T-helper 1 cell (primary cell): Measurements from ENCODE around the gene ODF4.

Experiments
- DNase-seq, 5 donors: peaks; one replicate each; pipeline ENCODE4 v3.0.0-alpha.2; 2012 to 2020
- total RNA-seq, 4 donors: gene quantifications; one replicate each; lab custom pipeline; 2026; lab: John Stamatoyannopoulos, UW

ODF4 gene, protein sequence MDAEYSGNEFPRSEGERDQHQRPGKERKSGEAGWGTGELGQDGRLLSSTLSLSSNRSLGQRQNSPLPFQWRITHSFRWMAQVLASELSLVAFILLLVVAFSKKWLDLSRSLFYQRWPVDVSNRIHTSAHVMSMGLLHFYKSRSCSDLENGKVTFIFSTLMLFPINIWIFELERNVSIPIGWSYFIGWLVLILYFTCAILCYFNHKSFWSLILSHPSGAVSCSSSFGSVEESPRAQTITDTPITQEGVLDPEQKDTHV
- 0 reads per million in 4 donors for total RNA-seq

DNA sequence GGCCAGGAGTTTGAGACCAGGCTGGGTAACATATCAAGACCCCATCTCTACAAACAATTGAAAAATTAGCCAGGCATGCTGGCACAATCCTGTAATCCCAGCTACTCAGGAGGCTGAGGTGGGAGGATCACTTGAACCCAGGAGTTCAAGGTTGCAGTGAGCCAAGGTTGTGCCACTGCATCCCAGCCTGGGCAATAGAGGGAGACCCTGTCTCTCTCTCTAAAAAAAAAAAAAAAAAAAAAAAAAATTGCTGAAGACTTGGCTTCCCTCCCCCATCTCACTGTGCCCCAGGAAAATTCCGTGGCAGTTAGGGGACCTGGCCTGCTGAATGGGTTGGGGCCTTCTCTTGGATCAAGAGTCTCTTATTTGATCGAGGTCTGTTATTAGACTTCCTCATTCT is at the start of gene ODF4:
Gene ODF4 (plus strand): TSS at position 301 of the 400 bp plus-strand sequence. CDS start 212 bp downstream, outside the sequence.
- DNase-seq: no peak

DNA sequence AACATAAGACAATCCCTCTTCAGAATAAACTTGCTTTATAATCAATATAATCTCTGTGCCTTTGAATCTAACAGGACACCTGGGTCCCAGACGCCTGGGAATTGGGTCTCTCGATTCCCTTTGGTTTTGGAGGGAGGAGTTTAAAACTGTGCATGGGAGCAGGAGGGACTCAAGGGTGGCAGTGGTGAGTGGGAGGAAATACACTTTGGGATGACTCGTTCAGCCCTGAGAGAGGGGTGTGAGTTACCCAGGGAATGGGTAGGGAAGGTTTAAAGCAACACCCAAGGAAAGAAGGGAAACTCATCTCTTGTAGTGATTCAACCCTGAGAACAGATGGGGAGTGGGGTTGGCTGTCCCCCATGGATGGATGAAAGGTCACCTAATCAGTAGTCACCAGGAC is 49.6 kb upstream of the ODF4 start:
- DNase-seq: no peak

DNA sequence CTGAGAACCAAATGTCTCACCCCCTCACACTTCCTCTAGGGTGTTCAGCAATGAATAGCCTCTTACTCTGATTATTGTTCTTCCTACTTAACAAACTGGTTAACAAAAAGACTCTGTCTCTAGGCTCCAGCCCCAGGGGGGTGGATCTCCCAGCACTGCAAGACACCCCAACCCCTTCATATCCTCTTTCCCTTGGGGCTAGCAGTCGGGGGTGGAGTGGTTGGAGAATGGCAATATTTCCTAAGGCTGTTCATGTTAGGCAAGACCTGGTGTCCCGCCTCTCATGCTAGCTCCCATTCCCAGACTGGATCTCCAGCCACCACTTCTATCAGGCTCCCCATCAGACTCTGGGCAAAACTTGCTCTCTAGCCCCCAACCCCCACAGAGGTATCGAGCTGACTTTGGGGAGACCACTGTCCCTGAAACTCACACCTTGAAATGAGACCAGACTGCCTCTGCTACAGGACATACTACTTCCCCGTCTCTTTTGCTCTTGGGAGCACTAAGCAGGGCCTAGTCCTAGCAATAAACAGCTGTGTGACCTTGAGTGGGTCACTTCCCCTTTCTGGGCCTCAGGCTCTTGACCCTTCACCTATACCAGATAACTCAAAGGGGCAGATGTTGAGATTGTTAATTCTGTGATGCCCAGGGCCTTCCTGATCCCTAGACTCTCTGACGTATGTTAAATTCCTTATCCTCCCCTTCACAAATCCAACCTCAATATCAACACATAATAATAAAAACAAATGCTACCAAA is 46.8 kb upstream of the ODF4 start:
- DNase-seq: no peak

DNA sequence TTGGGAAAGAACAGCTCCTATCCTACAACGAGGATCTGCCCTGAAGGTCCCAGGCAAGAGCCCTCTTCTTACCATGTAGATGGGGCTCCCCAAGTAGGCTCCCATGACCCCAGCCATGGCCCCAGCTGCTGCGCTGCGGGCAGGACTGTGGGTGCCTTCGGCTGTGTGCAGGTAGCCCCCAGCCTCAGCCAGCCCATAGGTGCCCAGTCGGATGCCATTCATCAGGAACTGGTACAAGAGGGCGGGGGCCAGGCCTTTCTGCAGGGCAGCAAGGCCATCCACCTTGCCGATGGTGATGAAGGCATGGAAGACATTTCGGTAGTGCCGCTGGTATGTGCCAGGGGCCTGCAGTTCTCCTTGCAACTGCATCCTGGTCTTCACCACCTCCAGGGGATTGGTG is 45.3 kb upstream of the ODF4 start:
- DNase-seq: no peak

- DNase-seq: no peak
Observed at GRCh38 chr17:8294814-8295316, 44.8 kb upstream of the ODF4 start.

- DNase-seq: no peak
Observed at GRCh38 chr17:8300226-8300625, 39.4 kb upstream of the ODF4 start.

- DNase-seq: peak; percentile 30 to 74 (median 50)
Observed at GRCh38 chr17:8300627-8301242, 38.9 kb upstream of the ODF4 start.

DNA sequence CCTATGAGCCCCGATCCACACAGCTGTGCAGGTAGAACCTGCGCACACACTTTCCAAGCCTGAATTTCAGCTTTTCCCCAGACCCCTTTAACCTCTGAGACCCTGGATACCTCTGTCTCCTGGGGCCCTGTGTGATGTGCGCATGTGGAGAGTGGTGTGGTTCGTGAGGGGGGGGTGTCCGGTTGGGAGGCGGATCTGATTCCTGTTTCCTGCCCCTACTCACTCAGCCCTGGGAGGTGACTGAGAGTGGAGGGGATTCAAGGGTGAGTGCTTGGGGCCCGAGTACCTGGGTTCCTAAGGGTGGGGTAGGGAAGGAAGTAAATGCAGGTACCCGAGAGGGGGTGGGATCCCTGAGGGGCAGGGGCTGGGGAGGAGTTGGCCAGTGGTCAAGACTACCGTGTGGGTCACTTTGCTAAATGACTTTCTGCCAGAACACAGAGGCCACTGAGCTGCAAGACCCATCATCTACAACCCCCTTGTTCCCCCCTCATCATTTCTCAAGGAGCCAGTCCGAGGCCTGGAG is 29.0 kb upstream of the ODF4 start:
- DNase-seq: no peak

GRCh38 chr17:8311131-8311790 is 28.4 kb upstream of the ODF4 start:
- DNase-seq: no peak

GRCh38 chr17:8312251-8312650 is 27.4 kb upstream of the ODF4 start:
- DNase-seq: no peak

DNA sequence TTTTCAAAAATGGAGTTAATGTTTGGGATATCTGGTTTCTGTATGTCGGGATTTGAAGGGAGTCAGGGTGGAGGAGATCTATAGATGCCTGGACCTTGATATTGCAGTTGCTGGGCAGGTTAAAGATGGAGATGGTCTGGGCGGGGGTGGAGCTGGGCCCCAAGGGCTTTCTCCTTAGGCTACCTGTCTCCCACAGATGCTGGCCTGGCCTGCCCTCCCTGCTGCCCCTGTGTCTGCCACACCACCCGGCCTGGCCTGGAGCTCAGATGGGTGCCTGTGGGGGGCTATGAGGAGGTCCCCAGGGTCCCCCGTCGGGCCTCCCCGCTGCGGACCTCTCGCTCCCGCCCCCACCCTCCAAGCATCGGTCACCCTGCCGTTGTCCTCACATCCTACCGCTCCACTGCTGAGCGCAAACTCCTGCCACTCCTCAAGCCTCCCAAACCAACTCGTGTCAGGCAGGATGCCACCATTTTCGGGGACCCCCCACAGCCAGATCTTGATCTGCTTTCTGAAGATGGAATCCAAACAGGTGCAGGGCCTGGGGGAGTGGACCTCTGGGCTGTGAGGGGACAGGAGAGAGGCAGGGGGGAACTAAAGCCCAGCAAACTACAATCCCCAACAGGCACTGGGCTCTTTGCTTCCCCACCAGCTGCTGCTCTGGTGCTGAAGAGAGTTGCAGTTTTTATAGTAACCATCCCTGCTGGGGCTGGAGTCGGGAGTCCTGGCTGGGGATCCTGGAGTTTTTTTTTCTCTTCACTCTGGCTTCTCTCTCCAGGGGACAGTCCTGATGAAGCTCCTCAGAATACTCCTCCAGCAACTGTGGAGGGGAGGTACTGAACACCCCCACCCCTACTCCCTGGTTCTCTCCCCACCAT is 26.7 kb upstream of the ODF4 start:
- no peak for DNase-seq

GRCh38 chr17:8314797-8315763 is 24.6 kb upstream of the ODF4 start:
- DNase-seq: no peak

GRCh38 chr17:8315764-8316217 is 23.8 kb upstream of the ODF4 start:
- DNase-seq: no peak

DNA sequence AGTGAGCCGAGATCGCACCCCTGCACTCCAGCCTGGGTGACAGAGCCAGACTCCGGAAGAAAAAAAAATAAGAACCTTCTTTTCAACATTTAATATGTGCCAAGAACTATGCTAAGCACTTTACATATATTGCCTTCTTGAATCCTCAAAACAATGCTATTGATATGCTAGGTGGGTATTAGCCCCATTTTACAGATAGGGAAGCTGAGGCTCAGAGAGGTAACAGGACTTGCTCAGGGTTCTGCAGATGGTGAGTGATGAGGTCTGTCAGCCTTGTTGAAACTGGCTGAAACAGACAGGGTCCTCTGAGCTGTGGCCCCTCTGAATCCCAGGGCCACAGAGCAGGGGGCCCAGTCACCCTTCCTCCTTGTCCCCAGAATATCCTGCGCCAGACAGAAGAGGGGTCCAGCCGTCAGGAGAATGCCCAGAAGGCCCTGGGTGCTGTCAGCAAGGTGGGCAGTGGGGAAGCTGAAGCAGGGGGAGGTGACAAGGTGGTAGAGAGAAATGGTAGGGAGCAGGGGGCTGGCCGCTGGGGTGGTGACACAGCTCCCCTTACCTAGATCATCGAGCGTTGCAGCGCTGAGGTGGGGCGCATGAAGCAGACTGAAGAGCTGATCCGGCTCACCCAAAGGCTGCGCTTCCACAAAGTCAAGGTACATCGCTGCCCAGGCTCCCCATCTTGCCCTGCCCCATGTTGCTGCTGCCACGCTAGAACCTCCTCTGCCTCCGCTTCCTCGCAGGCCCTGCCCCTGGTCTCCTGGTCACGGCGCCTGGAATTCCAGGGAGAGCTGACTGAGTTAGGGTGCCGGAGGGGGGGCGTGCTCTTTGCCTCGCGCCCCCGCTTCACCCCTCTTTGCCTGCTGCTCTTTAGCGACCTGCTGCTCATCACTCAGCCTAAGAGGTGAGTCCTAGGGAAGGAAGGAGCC is 21.4 kb upstream of the ODF4 start:
- no peak for DNase-seq

GRCh38 chr17:8320262-8320661 is 19.4 kb upstream of the ODF4 start:
- no peak for DNase-seq

DNA sequence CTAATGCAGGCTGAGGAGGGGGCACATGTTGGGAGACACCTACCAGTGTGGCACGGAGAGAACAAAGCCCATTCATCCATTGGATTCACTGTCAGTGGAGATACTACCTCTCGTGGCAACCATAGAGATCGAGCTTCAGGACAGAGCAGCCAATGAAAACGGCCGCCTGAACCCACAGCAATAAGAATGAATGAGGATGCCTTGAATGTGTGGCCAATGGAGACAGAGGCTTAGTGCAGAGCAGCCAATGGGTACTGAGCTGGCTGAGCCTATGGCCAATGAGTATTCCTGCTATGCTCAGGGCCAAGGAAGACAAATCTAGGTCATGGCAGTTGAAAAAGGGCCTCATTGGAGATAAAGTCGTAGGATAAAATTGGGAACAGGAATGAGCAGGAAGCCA is 18.6 kb upstream of the ODF4 start:
- no peak for DNase-seq

DNA sequence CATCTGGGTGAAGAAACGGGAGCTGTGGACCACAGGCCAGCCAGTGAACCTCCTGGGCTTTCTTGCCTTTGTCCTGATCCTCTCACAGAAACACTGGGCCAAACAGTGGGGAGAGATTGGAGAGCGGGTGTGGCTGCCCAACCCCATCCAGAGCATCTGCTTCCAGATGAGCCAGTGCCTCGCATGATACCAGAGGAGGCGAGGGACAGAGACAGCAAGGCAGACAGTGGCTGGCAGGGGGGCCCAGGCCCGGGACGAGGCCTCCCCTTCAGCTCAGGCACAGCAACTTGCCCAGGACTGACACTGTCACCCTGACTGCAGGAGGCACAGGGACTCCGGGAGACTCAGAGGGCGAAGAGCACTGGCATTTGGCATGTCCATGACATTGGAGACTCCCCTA is 17.6 kb upstream of the ODF4 start:
- no peak for DNase-seq

- DNase-seq: no peak
Observed at GRCh38 chr17:8324132-8324531, 15.5 kb upstream of the ODF4 start.

DNA sequence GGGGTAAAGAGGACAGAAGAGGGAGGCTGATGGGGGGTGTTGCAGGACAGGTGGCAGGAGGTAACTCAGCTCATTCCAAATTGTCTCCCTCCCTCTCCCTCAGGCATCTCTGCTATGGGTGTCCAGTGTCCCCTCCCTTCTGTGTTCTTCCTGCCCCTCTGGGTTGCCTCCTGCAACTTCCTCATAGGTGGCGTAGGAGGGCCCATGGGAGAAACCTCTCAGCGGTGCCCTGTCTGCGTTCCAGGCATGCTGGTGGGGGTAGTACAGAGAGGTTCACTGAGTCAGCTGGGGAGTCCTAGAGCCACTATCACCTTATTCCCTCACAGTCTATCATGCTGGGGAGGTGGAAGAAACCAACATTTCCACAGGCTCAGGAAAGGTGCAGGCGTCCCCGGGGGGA is 14.7 kb upstream of the ODF4 start:
- DNase-seq: no peak
